ENCODE results near the gene RBBP6.
A peak's percentile ranks its signal among the peaks of the same experiment; 100 is the strongest.
"Not testable (repeated sequence)": the region's sequence is repeated elsewhere in the genome, so short reads cannot be mapped to it uniquely, and the experiment has no call there.

The RBBP6 gene

GRCh38 chr16:24495207-24495606 is 44.2 kb upstream of the RBBP6 start:
- POLR2A ChIA-PET, result interaction anchor here (0.6 kb wide), 1 partner anchor 91 kb away, joined by 5 read pairs; no protein-coding TSS in a partner anchor

GRCh38 chr16:24497440-24497839 is 41.9 kb upstream of the RBBP6 start:
- H3K4me1 ChIP-seq (ENCODE audit: control insufficient read depth, insufficient read depth, low read length), result no peaks in the 10 kb centered on the region; the same call in 1 of the 2 replicates
- no peaks in the 10 kb centered on the region for H3K9me3 ChIP-seq (ENCODE audit: control insufficient read depth, insufficient read depth, low read depth, low read length)
- no peak overlapping the region for H3K27ac ChIP-seq (ENCODE audit: extremely low read depth, low read depth, low read length)
- ChIA-PET CTCF (interaction anchor here (1.6 to 4.4 kb wide), 3 partner anchors 21 to 426 kb away, joined by 3 to 30 read pairs (median 5); no protein-coding TSS in a partner anchor), POLR2A (interaction anchor here (0.5 kb wide), 1 partner anchor 455 kb away, joined by 5 read pairs; no protein-coding TSS in a partner anchor)
- no peaks in the 10 kb centered on the region for H3K36me3 ChIP-seq (ENCODE audit: control insufficient read depth in 2 of 2, insufficient read depth in 1 of 2, low read length in 2 of 2)
- TF ChIP-seq KLF1 (tag by site-specific recombination; IDR thresholded peaks at IDR 0.05) (0 out of 2 replicates have a peak, but pooled peaks have one; percentile 8), BCL11B (tag by site-specific recombination; IDR thresholded peaks at IDR 0.05; ENCODE audit: low read depth) (no peak), PRDM10 (tag by site-specific recombination; IDR thresholded peaks at IDR 0.05) (peak; percentile 65), ZBTB17 (tag by site-specific recombination; IDR thresholded peaks at IDR 0.05) (no peak), ZNF571 (tag by site-specific recombination; IDR thresholded peaks at IDR 0.05) (no peak), ZNF398 (tag by site-specific recombination; IDR thresholded peaks at IDR 0.05) (peak; percentile 57), ZNF596 (tag by site-specific recombination; IDR thresholded peaks at IDR 0.05) (no peak)
- H3K4me3 ChIP-seq (ENCODE audit: low read depth, low read length), result no peak overlapping the region

More at GRCh38 chr16:24495207-24495606, 44.2 kb upstream of the RBBP6 start:
- not testable (repeated sequence) for H3K27ac ChIP-seq (ENCODE audit: extremely low read depth, low read depth, low read length); H3K36me3 ChIP-seq (ENCODE audit: control insufficient read depth in 2 of 2, insufficient read depth in 1 of 2, low read length in 2 of 2); H3K9me3 ChIP-seq (ENCODE audit: control insufficient read depth, insufficient read depth, low read depth, low read length); H3K4me1 ChIP-seq (ENCODE audit: control insufficient read depth, insufficient read depth, low read length); H3K4me3 ChIP-seq (ENCODE audit: low read depth, low read length)
- CTCF ChIA-PET, result interaction anchor here (0.6 to 3.0 kb wide), 7 partner anchors 9 to 453 kb away, joined by 3 to 14 read pairs (median 5); no protein-coding TSS in a partner anchor

GRCh38 chr16:24499193-24499814 is 40.1 kb upstream of the RBBP6 start:
- TF ChIP-seq ZNF660 (tag by site-specific recombination; IDR thresholded peaks at IDR 0.05) (0 out of 2 replicates have a peak, but pooled peaks have one; percentile 30), CTCF (tag by site-specific recombination; IDR thresholded peaks at IDR 0.05) (peak; percentile 76), ZNF146 (tag by site-specific recombination; IDR thresholded peaks at IDR 0.05) (no peak), ZNF654 (tag by site-specific recombination; IDR thresholded peaks at IDR 0.05; ENCODE audit: low read depth) (peak; percentile 84), ZNF624 (tag by site-specific recombination; IDR thresholded peaks at IDR 0.05) (no peak), ZNF341 (tag by site-specific recombination; IDR thresholded peaks at IDR 0.05; ENCODE audit: low read depth) (0 out of 2 replicates have a peak, but pooled peaks have one; percentile 16), ZNF2 (tag by site-specific recombination; IDR thresholded peaks at IDR 0.05) (0 out of 2 replicates have a peak, but pooled peaks have one; percentile 53)
- Histone ChIP-seq H3K4me1 (ENCODE audit: control insufficient read depth, insufficient read depth, low read length) (no peaks in the 10 kb centered on the region), H3K9me3 (ENCODE audit: control insufficient read depth, insufficient read depth, low read depth, low read length) (no peaks in the 10 kb centered on the region), H3K27ac (ENCODE audit: extremely low read depth, low read depth, low read length) (no peak overlapping the region), H3K4me3 (ENCODE audit: low read depth, low read length) (no peak overlapping the region), H3K36me3 (ENCODE audit: control insufficient read depth in 2 of 2, insufficient read depth in 1 of 2, low read length in 2 of 2) (no peaks in the 10 kb centered on the region)
- CTCF ChIA-PET, result interaction anchor here (0.6 to 11.3 kb wide), 14 partner anchors 76 to 948 kb away, joined by 3 to 195 read pairs (median 4); no protein-coding TSS in a partner anchor
- POLR2A ChIA-PET, result no interaction called here

All from HEK293 (cell line).